SK-N-DZ (cell line): Measurements from ENCODE around the gene ASTN2.

Experiments
- DNase-seq: peaks from one replicate; pipeline ENCODE4 v3.0.0-alpha.2; 2015; ENCODE audit warnings: low spot score

Gene ASTN2

GRCh38 chr9:116432051-116432450, 982.8 kb downstream of the ASTN2 start:
- DNase-seq, result no peak

GRCh38 chr9:116430849-116431248, 984.0 kb downstream of the ASTN2 start:
- DNase-seq, result no peak

GRCh38 chr9:116425244-116425643, 989.6 kb downstream of the ASTN2 start:
- DNase-seq, result no peak

- DNase-seq, result no peak
These were observed 991.7 kb downstream of the ASTN2 start for GRCh38 chr9:116423149-116423548.

- no peak for DNase-seq
These were observed 992.5 kb downstream of the ASTN2 start for GRCh38 chr9:116422119-116422979.

- DNase-seq, result no peak
These were observed 993.8 kb downstream of the ASTN2 start for GRCh38 chr9:116420993-116421538.

- no peak for DNase-seq
These were observed 995.7 kb downstream of the ASTN2 start for GRCh38 chr9:116419181-116419580.

- no peak for DNase-seq
These were observed 997.4 kb downstream of the ASTN2 start for GRCh38 chr9:116417464-116417863.

GRCh38 chr9:116416421-116416820, 998.4 kb downstream of the ASTN2 start:
- DNase-seq, result no peak

GRCh38 chr9:116414374-116414773, 1000.5 kb downstream of the ASTN2 start:
- no peak for DNase-seq

- no peak for DNase-seq
These were observed 1003.4 kb downstream of the ASTN2 start for GRCh38 chr9:116411506-116411905.

GRCh38 chr9:116409638-116410037, 1005.2 kb downstream of the ASTN2 start:
- no peak for DNase-seq

- DNase-seq, result no peak
These were observed 1005.7 kb downstream of the ASTN2 start for GRCh38 chr9:116409129-116409528.

- no peak for DNase-seq
These were observed 1008.4 kb downstream of the ASTN2 start for GRCh38 chr9:116406469-116406868.

- no peak for DNase-seq
These were observed 1009.5 kb downstream of the ASTN2 start for GRCh38 chr9:116405321-116405720.

- no peak for DNase-seq
These were observed 1010.6 kb downstream of the ASTN2 start for GRCh38 chr9:116404228-116404627.

GRCh38 chr9:116403171-116403570, 1011.7 kb downstream of the ASTN2 start:
- no peak for DNase-seq

- no peak for DNase-seq
These were observed 1019.2 kb downstream of the ASTN2 start for GRCh38 chr9:116395699-116396037.

- no peak for DNase-seq
These were observed 1019.8 kb downstream of the ASTN2 start for GRCh38 chr9:116394894-116395698.

GRCh38 chr9:116394070-116394469, 1020.8 kb downstream of the ASTN2 start:
- DNase-seq, result no peak

GRCh38 chr9:116393198-116393597, 1021.7 kb downstream of the ASTN2 start:
- no peak for DNase-seq

GRCh38 chr9:116391306-116391900, 1023.5 kb downstream of the ASTN2 start:
- DNase-seq, result no peak
